Measurements from ENCODE around the gene ARF4. TPM values are rescaled to one million over a fixed set of nuclear protein-coding genes. Genes with fewer than 3 reads are reported as not detected.

The ARF4 gene
- total RNA-seq = 162 and 173 TPM in 2 replicates

DNA sequence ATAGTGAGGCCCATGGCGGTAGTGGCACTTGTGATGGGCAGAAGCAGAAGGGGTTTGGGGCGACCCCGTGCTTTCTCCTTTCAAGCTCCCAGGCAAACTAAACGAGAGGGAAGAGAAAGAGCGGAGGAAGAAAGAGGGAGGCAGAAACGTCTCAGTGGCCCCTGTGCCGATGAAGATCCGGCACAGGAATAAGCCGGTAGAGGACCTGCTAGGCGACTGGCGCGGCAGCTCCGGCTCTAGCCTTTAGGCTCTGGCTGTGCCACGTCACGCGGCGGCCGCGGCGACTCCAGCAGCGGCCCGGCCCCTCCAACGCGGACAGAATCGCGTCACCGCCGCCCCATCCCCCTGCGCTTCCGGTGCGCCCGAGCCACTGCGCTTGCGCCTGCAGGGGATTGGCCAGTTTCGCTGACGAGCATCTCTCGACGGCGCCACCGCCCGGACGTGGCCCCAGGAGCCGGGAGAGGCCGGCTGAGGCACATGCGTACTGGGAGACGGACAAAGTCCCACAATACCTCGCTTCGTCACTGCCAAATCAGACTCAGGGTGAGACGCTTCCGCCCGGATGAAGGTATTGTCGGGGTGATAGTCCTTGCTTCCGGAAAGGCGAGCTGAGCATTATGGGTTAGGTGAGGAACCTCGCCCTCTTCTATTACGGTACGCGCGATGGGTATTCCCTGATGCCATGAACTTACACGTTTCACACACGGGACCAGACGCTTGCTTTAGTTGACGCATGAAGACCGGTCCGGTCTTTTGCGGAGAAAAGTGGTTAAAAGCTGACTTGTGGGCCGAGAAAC lies at the start of gene ARF4:
Gene ARF4 (minus strand): TSS at position 218 of the 797 bp plus-strand sequence. CDS start 204 bp downstream, at position 14.

DNA sequence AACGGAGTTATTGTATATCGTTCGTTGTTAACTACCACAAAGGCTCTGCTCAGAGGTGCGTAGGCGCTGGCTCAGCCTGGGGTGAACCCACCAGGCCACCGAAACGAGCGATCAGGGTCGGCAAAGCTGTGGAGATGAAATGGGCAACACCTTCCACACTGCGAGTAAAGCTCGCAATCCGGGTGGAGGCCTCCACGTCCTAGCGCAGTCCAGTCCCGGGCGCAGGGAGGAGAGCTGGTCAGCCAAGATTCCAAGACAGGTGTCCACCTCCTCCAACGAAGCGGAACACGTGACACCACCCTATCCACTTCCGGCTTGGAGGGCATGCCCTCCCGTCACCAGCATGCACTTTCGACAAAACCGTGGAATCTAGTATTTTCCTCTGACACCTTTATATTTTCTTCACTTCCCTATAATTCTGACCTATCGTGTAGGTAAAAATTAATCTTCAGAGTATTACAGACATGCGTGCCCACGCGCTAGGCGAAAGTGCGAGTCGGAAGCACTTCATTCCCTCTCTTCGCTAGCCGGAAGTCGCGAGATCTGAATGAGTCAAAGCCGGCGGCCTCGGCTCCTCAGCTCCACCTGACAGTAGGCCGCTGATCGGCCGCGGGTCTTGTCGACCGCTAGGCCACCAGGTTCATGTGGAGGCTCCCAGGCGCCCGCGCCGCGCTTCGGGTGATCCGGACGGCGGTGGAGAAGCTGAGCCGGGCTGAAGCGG lies 41.2 kb downstream of the ARF4 start, which contains the start of gene PDE12:
Gene PDE12 (plus strand): TSS at position 537 of the 721 bp plus-strand sequence. CDS start 106 bp downstream, at position 643.

GRCh38 chr3:57544181-57545125 lies 52.7 kb downstream of the ARF4 start, which contains the start of gene DNAH12:
DNAH12 (minus strand) TSS chr3:57544344; CDS start chr3:57542870, 1,474 bp downstream.

Other genes starting within 250 kb of the ARF4 start
- gene DNAH12, start 53.0 kb downstream of the ARF4 start, total RNA-seq = under 0.01 TPM in 1 of 2 replicates, not detected in the other
- gene PDE12, start 41.1 kb downstream of the ARF4 start, total RNA-seq = 14.3 and 21.0 TPM in 2 replicates
- gene DENND6A, start 95.7 kb upstream of the ARF4 start, total RNA-seq = 21.3 and 27.6 TPM in 2 replicates
- 27.6 and 41.0 TPM in 2 replicates for gene SLMAP, start 159.0 kb upstream of the ARF4 start, total RNA-seq